Duodenal mucosa (tissue), 2 donors: ENCODE results near the gene KCNN3.

Experiments used
- H3K27ac ChIP-seq: one replicate; pipeline ENCODE4 v1.7.0; 2013; ENCODE audit warnings: low read depth, low read length
- H3K27me3 ChIP-seq, 2 donors: one replicate each; pipeline ENCODE4 v1.7.0; 2013; ENCODE audit warnings: low read length in 2 of 2, control low read depth in 1 of 2; ENCODE audit not compliant: insufficient read depth in 2 of 2, control insufficient read depth in 1 of 2
- H3K36me3 ChIP-seq, 2 donors: one replicate each; pipeline ENCODE4 v1.7.0; 2013; ENCODE audit warnings: low read length in 2 of 2, control low read depth in 1 of 2; ENCODE audit not compliant: insufficient read depth in 2 of 2, control insufficient read depth in 1 of 2
- H3K4me1 ChIP-seq, 2 donors: one replicate each; pipeline ENCODE4 v1.7.0; 2013; ENCODE audit warnings: low read length in 2 of 2, control low read depth in 1 of 2; ENCODE audit not compliant: insufficient read depth in 2 of 2, control insufficient read depth in 1 of 2
- H3K4me3 ChIP-seq, 2 donors: one replicate each; pipeline ENCODE4 v1.7.0; 2013; ENCODE audit warnings: low read length in 2 of 2, low read depth in 1 of 2
- H3K9ac ChIP-seq, 2 donors: one replicate each; pipeline ENCODE4 v1.7.0; 2013; ENCODE audit warnings: low read length in 2 of 2, low read depth in 1 of 2
- H3K9me3 ChIP-seq, 2 donors: one replicate each; pipeline ENCODE4 v1.7.0; 2013; ENCODE audit warnings: low read length in 2 of 2, control low read depth in 1 of 2; ENCODE audit not compliant: control insufficient read depth in 1 of 2

KCNN3 gene

DNA sequence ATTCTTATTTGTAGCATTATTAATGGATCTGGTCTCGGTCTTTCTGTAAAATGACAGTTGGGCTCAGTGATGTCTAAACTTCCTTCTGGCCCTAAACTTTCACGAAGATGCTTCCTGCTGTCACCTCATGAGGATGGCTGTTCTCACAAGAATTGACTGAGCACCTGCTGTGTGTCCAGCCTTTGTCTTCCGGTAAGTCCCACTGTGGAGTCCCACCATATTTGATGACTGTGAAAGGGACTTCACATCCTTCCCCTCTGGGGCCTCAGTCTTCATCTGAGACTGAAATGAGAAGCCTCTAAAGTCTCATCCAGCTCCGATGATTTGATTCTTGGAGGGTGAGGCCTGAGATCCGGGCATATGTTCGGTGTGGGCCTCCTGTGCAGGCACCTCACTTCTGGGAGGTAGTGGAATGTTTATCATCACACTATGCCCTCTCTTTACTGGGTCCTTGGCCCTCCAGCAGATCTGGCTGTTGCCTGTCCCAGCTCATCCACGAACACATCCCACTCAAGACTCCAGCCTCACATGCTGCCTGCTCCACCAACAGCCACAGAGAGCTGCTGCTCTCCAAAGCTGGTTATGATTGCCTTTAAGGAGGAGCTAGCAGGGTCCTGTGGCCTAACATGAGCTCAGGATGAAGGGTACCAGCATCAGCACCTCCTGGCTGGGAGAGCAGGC lies 95.8 kb downstream of the KCNN3 start:
- Histone ChIP-seq H3K27ac (no peak overlapping the region), H3K27me3 (no peaks in the 10 kb centered on the region), H3K4me1 (no peaks in the 10 kb centered on the region), H3K9me3 (no peaks in the 10 kb centered on the region), H3K4me3 (no peak overlapping the region), H3K9ac (no peak overlapping the region), H3K36me3 (no peaks in the 10 kb centered on the region)

GRCh38 chr1:154773551-154773950 lies 96.5 kb downstream of the KCNN3 start:
- no peaks in the 10 kb centered on the region for H3K9me3 ChIP-seq
- H3K9ac ChIP-seq, result no peak overlapping the region
- no peaks in the 10 kb centered on the region for H3K27me3 ChIP-seq
- no peaks in the 10 kb centered on the region for H3K4me1 ChIP-seq
- H3K4me3 ChIP-seq, result no peak overlapping the region
- H3K27ac ChIP-seq, result no peak overlapping the region
- H3K36me3 ChIP-seq, result no peaks in the 10 kb centered on the region

GRCh38 chr1:154772606-154773506 lies 97.2 kb downstream of the KCNN3 start:
- no peaks in the 10 kb centered on the region for H3K9me3 ChIP-seq
- H3K4me1 ChIP-seq, result no peaks in the 10 kb centered on the region
- no peaks in the 10 kb centered on the region for H3K36me3 ChIP-seq
- H3K27me3 ChIP-seq, result no peaks in the 10 kb centered on the region
- H3K9ac ChIP-seq, result no peak overlapping the region
- H3K27ac ChIP-seq, result no peak overlapping the region
- H3K4me3 ChIP-seq, result no peak overlapping the region

GRCh38 chr1:154772056-154772455 lies 98.0 kb downstream of the KCNN3 start:
- Histone ChIP-seq H3K27me3 (no peaks in the 10 kb centered on the region), H3K36me3 (no peaks in the 10 kb centered on the region), H3K9me3 (no peaks in the 10 kb centered on the region), H3K9ac (no peak overlapping the region), H3K27ac (no peak overlapping the region), H3K4me1 (no peaks in the 10 kb centered on the region), H3K4me3 (no peak overlapping the region)

- Histone ChIP-seq H3K4me1 (no peaks in the 10 kb centered on the region), H3K27ac (no peak overlapping the region), H3K27me3 (no peaks in the 10 kb centered on the region), H3K36me3 (no peaks in the 10 kb centered on the region), H3K4me3 (no peak overlapping the region), H3K9me3 (no peaks in the 10 kb centered on the region), H3K9ac (no peak overlapping the region)
These were observed 99.0 kb downstream of the KCNN3 start for GRCh38 chr1:154770897-154771594.

GRCh38 chr1:154769193-154769895 lies 100.7 kb downstream of the KCNN3 start:
- H3K4me1 ChIP-seq, result no peaks in the 10 kb centered on the region

DNA sequence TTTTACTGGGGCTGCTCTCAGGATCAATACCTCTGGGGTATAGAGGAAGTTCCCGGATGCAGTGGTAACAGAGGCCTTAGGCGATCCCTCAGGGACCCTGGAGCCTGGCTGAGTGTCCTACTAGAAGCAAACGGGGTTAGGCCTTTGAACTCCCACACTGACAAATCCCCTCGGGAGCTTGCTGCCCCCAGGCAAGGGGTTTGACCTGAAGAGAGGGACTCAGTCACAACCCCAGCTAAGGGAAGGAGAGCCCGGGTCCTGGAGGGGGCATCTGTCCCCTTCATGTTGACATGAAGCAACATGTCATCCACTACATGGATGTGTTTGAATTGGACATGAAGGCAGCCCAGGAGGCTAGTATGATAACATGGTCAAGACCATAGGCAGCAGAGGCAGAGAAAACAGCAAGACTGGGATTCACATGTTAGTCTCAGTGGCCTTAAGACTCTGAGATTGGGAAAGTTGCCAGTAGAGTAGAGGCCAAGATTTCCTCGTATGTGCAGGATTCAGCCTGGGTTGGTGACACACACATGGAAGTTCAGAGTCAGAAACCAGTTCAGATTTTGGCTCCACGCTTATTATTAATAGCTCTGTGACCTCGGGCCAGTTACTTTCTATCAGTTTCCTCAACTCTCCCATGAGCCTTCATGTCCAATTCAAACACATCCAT lies 101.5 kb downstream of the KCNN3 start:
- no peak overlapping the region for H3K4me3 ChIP-seq
- H3K36me3 ChIP-seq, result no peaks in the 10 kb centered on the region
- no peak overlapping the region for H3K9ac ChIP-seq
- H3K27me3 ChIP-seq, result no peaks in the 10 kb centered on the region
- no peak overlapping the region for H3K27ac ChIP-seq
- H3K4me1 ChIP-seq, result no peaks in the 10 kb centered on the region
- no peaks in the 10 kb centered on the region for H3K9me3 ChIP-seq

More at GRCh38 chr1:154769193-154769895, 100.7 kb downstream of the KCNN3 start:
- H3K9ac ChIP-seq, result no peak overlapping the region
- no peak overlapping the region for H3K4me3 ChIP-seq
- H3K27me3 ChIP-seq, result no peaks in the 10 kb centered on the region
- no peaks in the 10 kb centered on the region for H3K9me3 ChIP-seq
- H3K36me3 ChIP-seq, result no peaks in the 10 kb centered on the region
- H3K27ac ChIP-seq, result no peak overlapping the region

DNA sequence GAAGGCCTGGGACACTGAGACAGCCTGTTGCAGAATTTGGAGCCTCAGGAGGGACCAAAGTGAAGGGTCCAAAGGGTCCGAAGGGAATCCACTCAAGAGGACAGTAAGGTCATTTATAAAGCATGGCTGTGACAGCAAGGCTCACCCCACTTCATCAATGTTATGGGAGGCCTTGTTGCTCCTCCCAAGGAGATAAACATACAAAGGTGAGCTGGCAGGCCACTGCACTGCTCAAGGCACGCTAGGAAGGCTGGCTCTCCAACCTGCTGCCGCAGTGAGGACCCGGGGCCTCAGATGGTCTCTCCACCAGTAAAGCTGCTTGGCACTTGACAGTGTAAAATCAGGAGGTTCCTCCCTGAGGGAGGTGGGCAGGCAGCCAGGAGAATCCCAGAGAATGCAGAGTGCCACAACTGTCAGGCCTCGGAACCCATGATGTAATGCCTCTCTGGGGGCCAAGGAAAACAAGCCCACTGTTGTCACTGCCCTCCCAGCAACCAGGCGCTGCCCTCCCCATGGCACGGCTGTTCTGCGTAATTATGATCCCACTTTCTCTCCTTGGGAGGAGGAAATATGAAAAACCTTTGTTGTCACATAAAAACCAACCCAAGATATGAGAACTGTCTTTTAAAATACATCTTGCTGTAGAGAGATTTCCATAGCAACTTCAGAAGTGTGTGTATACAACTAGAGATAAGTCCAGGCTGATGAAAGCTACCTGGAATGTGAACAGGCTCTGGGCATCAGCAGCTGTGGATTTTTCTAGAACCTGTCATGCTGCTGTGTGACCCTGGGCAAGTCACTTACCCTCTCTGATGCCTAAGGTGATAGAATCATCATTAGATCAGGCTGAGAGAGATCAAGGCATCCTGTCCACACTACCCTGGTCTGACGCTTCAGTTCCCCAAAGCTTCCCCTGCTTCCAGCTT lies 102.5 kb downstream of the KCNN3 start:
- Histone ChIP-seq H3K4me3 (no peak overlapping the region), H3K36me3 (no peaks in the 10 kb centered on the region), H3K27ac (no peak overlapping the region)

GRCh38 chr1:154765970-154766369 lies 104.1 kb downstream of the KCNN3 start:
- Histone ChIP-seq H3K9me3 (no peaks in the 10 kb centered on the region), H3K36me3 (no peaks in the 10 kb centered on the region), H3K4me3 (no peak overlapping the region), H3K4me1 (no peaks in the 10 kb centered on the region), H3K27ac (no peak overlapping the region), H3K27me3 (peaks cover 2 to 5% of the 10 kb centered on the region in 2 donors), H3K9ac (no peak overlapping the region)

More for the DNA sequence above, 102.5 kb downstream of the KCNN3 start:
- Histone ChIP-seq H3K27me3 (peaks cover 2% of the 10 kb centered on the region in 2 donors), H3K4me1 (no peaks in the 10 kb centered on the region), H3K9ac (no peak overlapping the region), H3K9me3 (no peaks in the 10 kb centered on the region)
